Lung (tissue), 12 donors: ENCODE results near the gene TEX261. TPM values are rescaled to one million over a fixed set of nuclear protein-coding genes. Genes with fewer than 3 reads are reported as not detected.

Experiments
- ATAC-seq: fragments of 200-7000 bp; cut with Tn5 transposase; one replicate; pipeline ENCODE4 v1.9.1; 2020; ENCODE audit warnings: moderate number of reproducible peaks; ENCODE audit not compliant: insufficient read depth, low FRiP score
- DNase-seq, 3 donors: peaks; one replicate each; pipeline ENCODE4 v3.0.0-alpha.2; 2013 to 2017
- H3K27ac ChIP-seq, 2 donors: one replicate each; pipeline ENCODE4 v1.5.1; 2013; ENCODE audit warnings: mild to moderate bottlenecking in 2 of 2, moderate library complexity in 2 of 2, control low read depth in 1 of 2, inconsistent platforms in 1 of 2, low read depth in 1 of 2, low read length in 1 of 2
- H3K27me3 ChIP-seq, 3 donors: one replicate each; pipeline ENCODE4 v1.5.1; 2013; ENCODE audit warnings: low read length in 2 of 3; ENCODE audit not compliant: control insufficient read depth in 3 of 3, insufficient read depth in 3 of 3
- H3K36me3 ChIP-seq, 4 donors: one replicate each; pipeline ENCODE4 v1.5.1; 2013; ENCODE audit warnings: low read length in 4 of 4, mild to moderate bottlenecking in 1 of 4, moderate library complexity in 1 of 4; ENCODE audit not compliant: control insufficient read depth in 4 of 4, insufficient read depth in 4 of 4
- H3K4me1 ChIP-seq, 5 donors: one replicate each; pipeline ENCODE4 v1.5.1; 2013; ENCODE audit warnings: low read length in 5 of 5, mild to moderate bottlenecking in 2 of 5, moderate library complexity in 1 of 5; ENCODE audit not compliant: control insufficient read depth in 5 of 5, insufficient read depth in 5 of 5
- H3K4me3 ChIP-seq: one replicate; pipeline ENCODE4 v1.5.1; 2013; ENCODE audit warnings: mild to moderate bottlenecking, control low read depth, moderate library complexity
- H3K9ac ChIP-seq, 2 donors: one replicate each; pipeline ENCODE4 v1.5.1; 2013; ENCODE audit warnings: low read length in 2 of 2, control low read depth in 1 of 2; ENCODE audit not compliant: insufficient read depth in 1 of 2
- H3K9me3 ChIP-seq, 4 donors: one replicate each; pipeline ENCODE4 v1.5.1; 2013; ENCODE audit warnings: low read length in 3 of 4, mild to moderate bottlenecking in 1 of 4, moderate library complexity in 1 of 4; ENCODE audit not compliant: control insufficient read depth in 4 of 4, insufficient read depth in 3 of 4
- CTCF ChIP-seq: IDR thresholded peaks from 2 replicates; pipeline ENCODE4 v1.5.1; 2012; ENCODE audit warnings: mild to moderate bottlenecking; ENCODE audit errors: control extremely low read depth, extremely low read depth
- WGBS, 2 donors: extraction: QIAGEN DNeasy Blood & Tissue Kit; methylation state at CpG; one replicate each; pipeline ENCODE4 v1.1.7; 2013; 5-methylcytosine and 5-hydroxymethylcytosine counted together
- polyA plus RNA-seq, 2 donors: library from polyadenylated mRNA; stranded (reverse); fragments of 200-250 nt; gene quantifications; one replicate each; pipeline ENCODE4 v1.2.1, GENCODE V29; 2013
- total RNA-seq, 2 donors: library from RNA; depleted of rRNA in 1 of 2; stranded (reverse); fragments of >200 nt in 1 of 2; gene quantifications; one replicate each; pipeline ENCODE4 v1.2.1, GENCODE V29; 2014 to 2021
- donor health status: control.
- donor health status: control.
- donor health status: Bipolar disorder and iron deficiency.
- donor health status: healthy.
- donor health status: DM: yes; HTN: yes; CAD: no.

TEX261 gene
- total and polyA plus RNA-seq, 4 donors, result 23.0 to 55.8 (median 34.4) TPM

- H3K4me1 ChIP-seq, result peaks cover 6 to 23% (median 12%) of the 10 kb centered on the region in 5 donors
- H3K27ac ChIP-seq, result no peak overlapping the region
- H3K9me3 ChIP-seq, result no peaks in the 10 kb centered on the region
- WGBS, 2 donors, result 89 to 92% methylated on average over 9 of the region's 9 CpGs
- no peaks in the 10 kb centered on the region for H3K27me3 ChIP-seq
- H3K9ac ChIP-seq, result no peak overlapping the region
- DNase-seq (no peak), ATAC-seq (no peak)
- peaks cover 8 to 43% (median 29%) of the 10 kb centered on the region in 4 donors for H3K36me3 ChIP-seq
- no peak for TF ChIP-seq CTCF
- H3K4me3 ChIP-seq, result no peak overlapping the region
Measured at GRCh38 chr2:70991742-70992141, 2.9 kb downstream of the TEX261 start.

- Histone ChIP-seq H3K9ac (no peak overlapping the region), H3K9me3 (no peaks in the 10 kb centered on the region), H3K27me3 (no peaks in the 10 kb centered on the region), H3K4me1 (peaks cover 6 to 23% (median 12%) of the 10 kb centered on the region in 5 donors), H3K27ac (no peak overlapping the region), H3K36me3 (peaks cover 8 to 48% (median 32%) of the 10 kb centered on the region in 4 donors), H3K4me3 (no peak overlapping the region)
- 96 to 97% methylated on average over 5 of the region's 5 CpGs for WGBS, 2 donors
- DNase-seq (no peak), ATAC-seq (no peak)
- no peak for TF ChIP-seq CTCF
Measured at GRCh38 chr2:70991142-70991541, 3.5 kb downstream of the TEX261 start.

- Histone ChIP-seq H3K27ac (no peak overlapping the region), H3K4me3 (no peak overlapping the region), H3K36me3 (peaks cover 8 to 49% (median 36%) of the 10 kb centered on the region in 4 donors), H3K4me1 (peaks cover 6 to 17% (median 12%) of the 10 kb centered on the region in 5 donors), H3K9me3 (peaks cover 0 to 1% (median 0%) of the 10 kb centered on the region in 4 donors), H3K27me3 (no peaks in the 10 kb centered on the region), H3K9ac (no peak overlapping the region)
- TF ChIP-seq CTCF, result no peak
- 73 to 80% methylated on average over 5 of the region's 5 CpGs for WGBS, 2 donors
- DNase-seq (no peak), ATAC-seq (no peak)
Measured at GRCh38 chr2:70990216-70990615, 4.5 kb downstream of the TEX261 start.
